ENCODE results near the gene CCL4.
"Not testable (repeated sequence)": the region's sequence is repeated elsewhere in the genome, so short reads cannot be mapped to it uniquely, and the experiment has no call there.

The CCL4 gene

GRCh38 chr17:36088670-36089338 lies 14.8 kb upstream of the CCL4 start:
- DNase-seq: no peak

GRCh38 chr17:36089339-36089865 lies 14.2 kb upstream of the CCL4 start:
- no peak for DNase-seq

- no peak for DNase-seq
Measured at GRCh38 chr17:36089888-36090836, 13.5 kb upstream of the CCL4 start, which contains the start of gene CCL3. Gene CCL3 (minus strand): TSS chr17:36090143. CDS start chr17:36090058, 85 bp downstream.

- no peak for DNase-seq
Measured at GRCh38 chr17:36092230-36092629, 11.4 kb upstream of the CCL4 start.

- DNase-seq: not testable (repeated sequence)
Measured at GRCh38 chr17:36092715-36093114, 10.9 kb upstream of the CCL4 start.

GRCh38 chr17:36094232-36094631 lies 9.4 kb upstream of the CCL4 start:
- DNase-seq: no peak

GRCh38 chr17:36094746-36095145 lies 8.9 kb upstream of the CCL4 start:
- no peak for DNase-seq

GRCh38 chr17:36095992-36096391 lies 7.6 kb upstream of the CCL4 start:
- DNase-seq: no peak

- DNase-seq: not testable (repeated sequence)
Measured at GRCh38 chr17:36099004-36099403, 4.6 kb upstream of the CCL4 start.

- not testable (repeated sequence) for DNase-seq
Measured at GRCh38 chr17:36104246-36104645, 619 bp downstream of the CCL4 start.

- DNase-seq: no peak
Measured at GRCh38 chr17:36104701-36105181, 1.1 kb downstream of the CCL4 start.

- no peak for DNase-seq
Measured at GRCh38 chr17:36105781-36106492, 2.3 kb downstream of the CCL4 start.

- no peak for DNase-seq
Measured at GRCh38 chr17:36106493-36106835, 2.8 kb downstream of the CCL4 start.

GRCh38 chr17:36107660-36108059 lies 4.0 kb downstream of the CCL4 start:
- DNase-seq: no peak

GRCh38 chr17:36108265-36108664 lies 4.6 kb downstream of the CCL4 start:
- not testable (repeated sequence) for DNase-seq

- no peak for DNase-seq
Measured at GRCh38 chr17:36111068-36111490, 7.5 kb downstream of the CCL4 start.

- no peak for DNase-seq
Measured at GRCh38 chr17:36112572-36112971, 8.9 kb downstream of the CCL4 start.

GRCh38 chr17:36113131-36113530 lies 9.5 kb downstream of the CCL4 start:
- not testable (repeated sequence) for DNase-seq

GRCh38 chr17:36114971-36115648 lies 11.5 kb downstream of the CCL4 start:
- not testable (repeated sequence) for DNase-seq

GRCh38 chr17:36115649-36115977 lies 12.0 kb downstream of the CCL4 start:
- DNase-seq: not testable (repeated sequence)

GRCh38 chr17:36117505-36118382 lies 14.1 kb downstream of the CCL4 start:
- DNase-seq: no peak
